HUES64 (cell line): ENCODE data around the gene SAP25.

Source experiments
- H3K27ac ChIP-seq: 2 replicates; pipeline ENCODE4 v1.7.0; 2013; ENCODE audit warnings: low read depth, low read length, inconsistent platforms
- H3K27me3 ChIP-seq: 2 replicates; pipeline ENCODE4 v1.6.1; 2013; ENCODE audit warnings: mild to moderate bottlenecking, low read length; ENCODE audit not compliant: insufficient read depth
- H3K36me3 ChIP-seq: 2 replicates; pipeline ENCODE4 v1.6.1; 2013; ENCODE audit warnings: mild to moderate bottlenecking, low read length; ENCODE audit not compliant: insufficient read depth
- H3K4me1 ChIP-seq: 2 replicates; pipeline ENCODE4 v1.6.1; 2013; ENCODE audit warnings: mild to moderate bottlenecking, low read length, moderate library complexity; ENCODE audit not compliant: insufficient read depth
- H3K4me3 ChIP-seq: 2 replicates; pipeline ENCODE4 v1.5.1; 2013; ENCODE audit warnings: mild to moderate bottlenecking, low read length, moderate library complexity
- H3K9ac ChIP-seq: 2 replicates; pipeline ENCODE4 v1.6.1; 2013; ENCODE audit warnings: mild to moderate bottlenecking, low read depth, low read length
- H3K9me3 ChIP-seq: 2 replicates; pipeline ENCODE4 v1.6.1; 2013; ENCODE audit warnings: low read depth, low read length; ENCODE audit not compliant: insufficient read depth
- WGBS: fragments of 150-250, 120-280 bp; methylation state at CpG from one replicate; pipeline ENCODE4 v1.1.7; 2013; ENCODE audit warnings: missing lambda C conversion rate; 5-methylcytosine and 5-hydroxymethylcytosine counted together

The SAP25 gene

DNA sequence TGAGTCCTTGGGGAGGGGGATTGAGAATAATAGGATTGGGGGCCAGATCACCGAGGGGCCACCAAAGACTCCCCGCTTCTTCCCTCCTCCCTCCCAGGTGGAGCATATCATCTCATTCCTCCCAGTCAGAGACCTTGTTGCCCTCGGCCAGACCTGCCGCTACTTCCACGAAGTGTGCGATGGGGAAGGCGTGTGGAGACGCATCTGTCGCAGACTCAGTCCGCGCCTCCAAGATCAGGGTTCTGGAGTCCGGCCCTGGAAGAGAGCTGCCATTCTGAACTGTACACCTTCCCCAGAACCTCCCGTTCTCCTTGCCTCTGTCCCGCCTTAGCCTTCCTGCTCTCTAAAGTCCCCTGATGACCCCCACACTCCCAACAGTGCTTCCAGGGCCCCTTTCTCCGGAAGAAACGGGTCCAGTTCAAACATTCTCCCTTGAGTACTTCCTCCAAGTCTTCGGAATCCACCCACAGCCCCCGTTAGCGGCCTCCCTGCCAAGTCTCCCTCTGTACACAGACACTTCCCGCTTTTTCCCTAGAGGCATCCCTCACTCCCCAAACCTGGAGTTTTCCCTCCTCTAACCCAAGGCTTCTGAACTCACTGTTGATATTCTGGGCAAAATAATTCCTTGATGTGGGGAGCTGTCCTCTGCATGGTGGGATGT lies 16.5 kb upstream of the SAP25 start:
- WGBS, result 81% methylated on average over 20 of the region's 20 CpGs
- H3K27ac ChIP-seq, result no peak overlapping the region
- peak overlapping the region; percentile 7; the same call in 1 of the 2 replicates for H3K4me3 ChIP-seq
- H3K9ac ChIP-seq, result 0 out of 2 replicates have a peak overlapping the region, but pooled peaks have one; percentile 5
- peaks cover 11% of the 10 kb centered on the region for H3K4me1 ChIP-seq
- no peaks in the 10 kb centered on the region for H3K9me3 ChIP-seq
- no peaks in the 10 kb centered on the region; the same call in 1 of the 2 replicates for H3K27me3 ChIP-seq
- no peaks in the 10 kb centered on the region for H3K36me3 ChIP-seq

- 23% methylated on average over 7 of the region's 7 CpGs for WGBS
- Histone ChIP-seq H3K27ac (no peak overlapping the region), H3K9me3 (no peaks in the 10 kb centered on the region), H3K27me3 (no peaks in the 10 kb centered on the region; the same call in 1 of the 2 replicates), H3K4me1 (peaks cover 17% of the 10 kb centered on the region), H3K4me3 (peak overlapping the region; percentile 7; the same call in 1 of the 2 replicates), H3K9ac (no peak overlapping the region), H3K36me3 (no peaks in the 10 kb centered on the region)
These were observed 15.7 kb upstream of the SAP25 start for GRCh38 chr7:100589341-100589947.

GRCh38 chr7:100588438-100588837 lies 14.7 kb upstream of the SAP25 start:
- no peak overlapping the region for H3K27ac ChIP-seq
- H3K9ac ChIP-seq, result no peak overlapping the region
- WGBS, result 91% methylated on average over 1 of the region's 1 CpG
- no peaks in the 10 kb centered on the region for H3K36me3 ChIP-seq
- peaks cover 24% of the 10 kb centered on the region for H3K4me1 ChIP-seq
- H3K4me3 ChIP-seq, result no peak overlapping the region
- no peaks in the 10 kb centered on the region; the same call in 1 of the 2 replicates for H3K27me3 ChIP-seq
- no peaks in the 10 kb centered on the region for H3K9me3 ChIP-seq

DNA sequence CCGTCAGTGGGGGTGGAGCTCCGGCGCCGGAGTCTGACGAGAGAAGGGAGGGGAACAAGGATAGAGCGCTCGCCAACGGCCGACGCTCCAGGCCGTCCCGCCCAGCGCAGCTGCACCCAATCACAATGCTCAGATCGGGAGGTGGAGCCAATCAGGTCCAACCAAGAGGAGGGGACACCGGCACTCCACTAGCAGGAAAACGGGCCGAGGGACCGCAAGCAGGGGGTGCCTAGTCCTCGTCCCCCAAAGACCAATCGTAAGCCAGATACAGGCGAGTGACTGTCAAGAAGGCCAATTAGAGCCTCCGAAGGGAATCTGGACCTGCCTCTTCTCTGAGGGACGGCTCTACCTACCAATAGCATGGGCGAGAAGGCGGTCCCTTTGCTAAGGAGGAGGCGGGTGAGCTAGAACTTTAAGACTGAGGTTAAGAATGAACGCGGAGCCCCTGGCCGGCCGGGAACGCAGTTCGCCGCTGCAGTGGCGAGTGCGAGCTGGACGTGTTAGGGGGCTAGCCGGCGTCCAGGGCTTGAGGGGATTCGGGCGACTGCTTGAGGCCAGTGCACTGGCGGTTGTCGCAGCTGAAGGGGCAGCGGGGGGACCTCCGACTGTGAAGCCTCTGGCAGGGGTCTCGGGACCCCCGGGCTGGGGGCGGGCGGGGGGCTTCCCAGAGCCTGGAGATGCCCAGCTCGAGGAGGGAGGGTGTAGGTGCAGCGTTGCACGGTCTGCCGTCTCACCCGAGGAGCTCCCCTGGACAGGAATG lies 12.7 kb upstream of the SAP25 start, which contains the start of gene FBXO24:
FBXO24 (plus strand) TSS at position 63 of the 760 bp plus-strand sequence; CDS start at position 361, 298 bp downstream.
- WGBS, result under 1% methylated on average over 53 of the region's 53 CpGs
- Histone ChIP-seq H3K27ac (peak within 1 kb of the TSS; percentile 95), H3K4me3 (peak within 1 kb of the TSS; percentile 84), H3K9me3 (no peaks in the 10 kb centered on the region), H3K36me3 (peaks cover 11% of the 10 kb centered on the region), H3K27me3 (no peaks in the 10 kb centered on the region; the same call in 1 of the 2 replicates), H3K4me1 (peaks cover 25% of the 10 kb centered on the region), H3K9ac (peak within 1 kb of the TSS; percentile 90)

GRCh38 chr7:100585511-100586265 lies 12.0 kb upstream of the SAP25 start, which contains the start of gene LRCH4:
TSS of gene LRCH4 (minus strand) at chr7:100586129. CDS start at chr7:100586100, 29 bp downstream.
- H3K9ac ChIP-seq, result peak within 1 kb of the TSS; percentile 90
- H3K4me3 ChIP-seq, result peak within 1 kb of the TSS; percentile 84
- no peaks in the 10 kb centered on the region for H3K27me3 ChIP-seq
- H3K9me3 ChIP-seq, result no peaks in the 10 kb centered on the region
- peaks cover 18% of the 10 kb centered on the region for H3K36me3 ChIP-seq
- H3K27ac ChIP-seq, result peak within 1 kb of the TSS; percentile 95
- H3K4me1 ChIP-seq, result peaks cover 25% of the 10 kb centered on the region
- under 1% methylated on average over 61 of the region's 61 CpGs for WGBS

GRCh38 chr7:100584683-100585510 lies 11.2 kb upstream of the SAP25 start:
- 4% methylated on average over 18 of the region's 20 CpGs for WGBS

DNA sequence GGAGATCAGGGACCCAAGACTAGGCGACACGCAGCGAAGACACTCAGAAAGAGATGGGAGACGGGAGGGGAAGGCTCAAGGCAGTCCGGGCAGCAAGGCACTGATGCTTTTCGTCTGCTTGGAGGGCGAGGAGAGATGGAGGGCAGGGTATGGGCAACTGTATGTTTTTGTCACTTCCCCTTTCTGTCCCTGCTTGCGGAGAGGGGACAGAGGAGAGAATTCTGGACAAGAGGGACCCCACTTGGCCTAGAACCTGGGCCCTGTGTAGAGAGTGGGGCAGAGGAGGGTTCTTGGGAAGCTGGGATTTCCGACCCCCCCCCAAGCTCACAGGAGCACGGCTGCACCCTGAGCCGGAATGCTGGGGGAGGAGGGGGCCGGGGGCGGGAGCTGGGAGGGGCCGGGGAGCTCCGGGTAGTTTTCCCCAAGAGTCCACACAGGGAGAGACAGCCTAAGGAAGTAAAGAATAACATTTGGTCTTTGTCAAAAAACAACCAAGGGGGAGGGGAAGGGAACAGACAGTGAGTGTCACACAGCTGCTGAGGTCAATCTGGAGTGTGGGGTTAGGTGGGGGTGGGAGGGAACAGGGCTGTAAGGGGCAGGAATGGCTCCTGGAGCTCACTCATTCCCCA lies 10.5 kb upstream of the SAP25 start:
- H3K9ac ChIP-seq, result 0 out of 2 replicates have a peak overlapping the region, but pooled peaks have one; percentile 90
- peak overlapping the region; percentile 84 for H3K4me3 ChIP-seq
- peaks cover 31% of the 10 kb centered on the region for H3K36me3 ChIP-seq
- peaks cover 15% of the 10 kb centered on the region; the same call in 1 of the 2 replicates for H3K4me1 ChIP-seq
- no peaks in the 10 kb centered on the region for H3K27me3 ChIP-seq
- WGBS, result 25% methylated on average over 12 of the region's 15 CpGs
- peak overlapping the region; percentile 95; the same call in 1 of the 2 replicates for H3K27ac ChIP-seq
- no peaks in the 10 kb centered on the region for H3K9me3 ChIP-seq

More at GRCh38 chr7:100584683-100585510, 11.2 kb upstream of the SAP25 start:
- Histone ChIP-seq H3K9ac (peak overlapping the region; percentile 90), H3K27me3 (no peaks in the 10 kb centered on the region), H3K4me1 (peaks cover 22% of the 10 kb centered on the region), H3K27ac (peak overlapping the region; percentile 95; the same call in 1 of the 2 replicates), H3K36me3 (peaks cover 26% of the 10 kb centered on the region), H3K4me3 (peak overlapping the region; percentile 84), H3K9me3 (no peaks in the 10 kb centered on the region)

GRCh38 chr7:100583132-100584053 lies 9.7 kb upstream of the SAP25 start:
- 56% methylated on average over 23 of the region's 23 CpGs for WGBS
- no peaks in the 10 kb centered on the region for H3K9me3 ChIP-seq
- no peaks in the 10 kb centered on the region for H3K27me3 ChIP-seq
- H3K36me3 ChIP-seq, result peaks cover 38% of the 10 kb centered on the region
- peaks cover 14% of the 10 kb centered on the region; the same call in 1 of the 2 replicates for H3K4me1 ChIP-seq
- 0 out of 2 replicates have a peak overlapping the region, but pooled peaks have one; percentile 13 for H3K9ac ChIP-seq
- H3K4me3 ChIP-seq, result peak overlapping the region; percentile 28
- H3K27ac ChIP-seq, result peak overlapping the region; percentile 50; the same call in 1 of the 2 replicates

DNA sequence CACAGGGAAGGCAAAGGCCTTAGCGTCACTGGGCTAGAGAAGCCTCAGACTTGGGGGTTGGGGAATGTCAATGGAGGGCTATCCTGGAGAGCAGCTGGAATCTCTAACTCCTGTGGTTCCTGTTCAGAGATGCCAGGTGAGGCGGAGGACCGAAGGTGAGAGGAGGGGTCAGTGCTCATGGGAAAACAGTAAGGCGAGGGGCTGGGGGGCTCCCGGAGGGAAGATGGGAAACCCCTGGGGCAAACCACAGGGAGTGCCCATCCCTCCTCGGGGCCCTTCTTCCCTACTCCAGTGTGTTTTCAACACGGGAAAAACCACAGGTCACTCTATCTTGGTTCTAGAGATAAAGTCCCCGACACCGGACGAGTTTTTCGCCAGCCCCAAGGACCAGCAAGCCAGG lies 8.9 kb upstream of the SAP25 start:
- Histone ChIP-seq H3K9me3 (no peaks in the 10 kb centered on the region), H3K36me3 (peaks cover 46% of the 10 kb centered on the region), H3K9ac (no peak overlapping the region), H3K27me3 (no peaks in the 10 kb centered on the region), H3K27ac (no peak overlapping the region), H3K4me3 (no peak overlapping the region), H3K4me1 (peaks cover 14% of the 10 kb centered on the region; the same call in 1 of the 2 replicates)
- WGBS, result 90% methylated on average over 11 of the region's 11 CpGs
